Fibroblast of the conjunctiva (primary cell): ENCODE measurements around the gene MS4A18.
"Not testable (repeated sequence)": the region's sequence is repeated elsewhere in the genome, so short reads cannot be mapped to it uniquely, and the experiment has no call there.

Experiments used
- DNase-seq: peaks from one replicate; pipeline ENCODE4 v3.0.0-alpha.2; 2010; ENCODE audit warnings: low read depth

MS4A18 gene

DNA sequence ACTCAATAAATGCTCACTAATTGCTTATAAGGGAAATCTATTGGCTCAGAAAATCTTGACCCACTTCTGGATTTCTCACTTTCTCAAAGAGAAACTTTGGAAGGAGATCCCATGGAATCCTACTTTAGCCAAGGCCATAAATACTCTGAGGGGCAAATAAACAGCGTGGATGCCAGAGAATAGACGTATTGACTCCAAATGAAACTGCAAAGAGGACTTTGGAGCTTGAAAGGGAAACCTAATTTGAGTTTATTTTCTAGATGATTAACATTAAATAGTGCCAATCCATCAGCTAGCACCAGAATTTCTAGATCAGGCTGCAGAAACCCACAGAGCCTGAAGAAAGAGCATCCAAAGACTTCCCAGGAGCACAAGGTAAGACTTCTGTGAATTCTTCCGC lies at the start of gene MS4A18:
Gene MS4A18, plus strand, starts transcription at position 301 of the 400 bp plus-strand sequence.
- DNase-seq, result no peak

DNA sequence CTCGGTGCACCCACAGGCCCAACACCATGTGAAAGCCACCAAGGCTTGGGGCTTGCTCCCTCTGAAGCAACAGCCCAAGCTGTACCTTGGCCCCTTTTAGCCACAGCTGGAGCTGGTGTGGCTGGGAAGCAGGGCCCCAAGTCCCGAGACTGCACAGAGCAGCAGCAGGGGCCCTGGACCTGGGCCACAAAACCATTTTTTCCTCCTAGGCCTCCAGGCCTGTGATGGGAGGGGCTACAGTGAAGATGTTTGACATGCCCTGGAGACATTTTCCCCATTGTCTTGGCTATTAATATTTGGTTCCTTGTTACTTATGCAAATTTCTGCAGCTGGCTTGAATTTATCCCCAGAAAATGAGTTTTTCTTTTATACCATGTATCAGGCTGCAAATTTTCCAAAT lies 46.3 kb upstream of the MS4A18 start:
- DNase-seq, result not testable (repeated sequence)

DNA sequence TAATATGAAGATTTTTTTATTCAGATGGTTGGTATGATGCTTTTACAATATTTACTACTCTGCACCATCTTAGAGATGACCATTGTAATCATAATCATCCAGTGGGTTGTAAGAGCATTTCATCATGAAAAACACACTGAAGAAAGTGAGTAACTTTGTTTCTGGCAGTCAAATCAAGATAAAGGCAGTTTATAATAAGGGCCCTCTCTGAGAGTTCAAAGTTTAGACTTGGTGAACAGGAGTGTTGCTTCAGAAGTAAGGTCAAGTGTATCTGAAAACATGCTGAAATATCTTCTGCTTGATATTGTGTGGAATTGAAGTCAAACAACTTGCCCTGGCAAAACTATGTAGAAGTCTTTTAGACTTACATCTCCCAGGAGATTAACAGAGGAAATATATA lies 44.6 kb upstream of the MS4A18 start:
- no peak for DNase-seq

DNA sequence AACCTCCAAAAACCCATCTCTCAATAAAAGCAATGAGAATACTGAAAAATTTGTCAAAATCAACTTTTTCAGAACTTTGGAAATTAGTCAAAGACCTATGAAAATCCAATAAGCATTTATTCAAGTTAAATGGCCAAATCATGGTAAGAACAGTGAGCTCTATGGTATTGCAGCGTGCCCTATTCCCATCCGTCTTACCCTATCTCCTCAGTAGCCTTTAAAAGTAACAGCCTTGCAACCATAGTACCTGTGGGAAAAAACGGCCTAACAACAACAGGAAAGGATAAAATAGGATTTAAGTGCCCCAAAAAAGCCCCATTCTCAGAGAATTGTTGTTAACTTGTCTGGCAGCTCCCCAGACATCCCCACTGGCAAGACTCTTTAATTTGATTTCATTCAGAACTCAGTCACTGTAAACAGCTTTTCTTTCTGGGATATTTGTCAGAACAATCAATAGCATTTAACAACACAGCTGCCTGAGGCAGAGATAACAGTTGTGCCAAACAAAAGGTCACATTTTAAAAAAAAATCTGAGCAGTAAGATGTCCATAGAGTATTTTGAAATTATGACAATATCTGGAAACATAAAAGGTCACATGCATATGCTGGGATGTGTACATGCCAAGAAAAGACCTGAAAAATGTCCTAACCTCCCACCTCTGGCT lies 43.9 kb upstream of the MS4A18 start:
- DNase-seq, result no peak

DNA sequence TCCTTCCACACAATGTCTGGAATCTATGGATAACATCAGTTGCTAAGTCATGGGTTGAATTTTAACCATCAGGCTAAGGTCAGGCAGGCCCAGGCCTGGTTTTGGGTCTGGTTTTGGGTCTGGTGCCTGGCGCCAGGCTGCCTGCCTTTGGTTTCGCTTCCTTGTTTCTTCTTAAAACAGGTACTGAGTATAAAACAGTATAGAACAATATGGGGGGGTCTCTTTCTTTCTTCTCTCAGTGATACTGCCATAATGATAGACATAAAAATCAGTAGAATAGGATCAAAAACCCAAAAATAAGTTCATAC lies 40.0 kb upstream of the MS4A18 start:
- DNase-seq, result not testable (repeated sequence)

DNA sequence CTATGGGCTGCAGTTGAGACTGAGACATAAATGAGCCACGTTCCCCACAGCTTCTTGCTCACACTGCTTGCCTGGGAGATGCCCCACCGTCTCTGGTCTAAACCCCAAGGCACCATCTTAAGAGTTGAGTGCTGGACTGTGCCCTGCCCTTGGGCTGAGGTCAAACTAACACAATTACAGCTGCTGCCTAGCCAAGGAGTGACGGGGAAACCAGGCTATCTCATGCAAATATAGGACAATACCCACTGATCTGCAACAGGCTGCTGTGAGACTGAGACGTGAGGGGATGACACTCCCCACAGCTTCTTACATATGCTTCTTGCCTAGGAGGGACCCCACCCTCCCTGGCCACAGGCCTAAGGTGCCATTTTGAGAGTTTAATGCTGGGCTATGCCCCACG lies 32.9 kb upstream of the MS4A18 start:
- DNase-seq, result no peak

DNA sequence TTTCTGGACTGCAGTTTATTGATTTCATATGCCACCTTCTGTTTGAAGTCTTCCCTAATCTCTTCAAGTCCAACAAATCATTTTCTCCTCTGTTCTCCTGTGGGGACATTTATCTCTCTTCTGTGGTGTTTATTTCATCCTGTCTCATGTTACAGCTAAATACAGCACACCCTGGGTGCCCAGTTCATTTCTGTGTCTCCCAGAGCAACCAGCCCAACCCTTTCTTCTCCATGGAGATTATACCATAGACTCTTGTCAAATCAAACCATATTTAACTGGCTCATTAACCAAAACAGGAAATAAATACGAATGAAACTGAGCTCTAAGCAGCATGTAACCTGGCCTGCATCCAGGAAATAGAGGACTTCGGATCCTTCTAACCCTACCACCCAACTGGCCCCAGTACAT lies 25.2 kb upstream of the MS4A18 start, which contains the start of gene MS4A8:
Gene MS4A8, plus strand, starts transcription at position 329 of the 408 bp plus-strand sequence. CDS start 1,249 bp downstream, outside the sequence.
- DNase-seq, result no peak

DNA sequence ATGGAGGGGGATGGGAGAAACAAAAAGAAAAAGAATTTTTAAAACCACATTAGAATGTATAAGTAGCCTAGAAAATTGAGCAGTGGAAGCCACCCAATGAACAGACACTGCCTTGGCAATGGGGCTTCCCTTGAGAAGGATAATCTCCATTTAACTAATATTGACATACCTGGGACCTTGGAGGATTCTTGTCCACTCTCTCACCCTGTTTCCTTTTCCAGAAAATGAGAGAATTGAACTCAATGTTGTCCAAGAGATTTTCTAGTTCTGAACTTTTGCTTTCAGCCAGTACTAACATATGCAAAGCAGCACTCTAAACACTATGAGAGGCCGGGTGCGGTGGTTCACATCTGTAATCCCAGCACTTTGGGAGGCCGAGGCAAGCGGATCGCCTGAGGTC lies 24.6 kb upstream of the MS4A18 start:
- DNase-seq, result no peak

DNA sequence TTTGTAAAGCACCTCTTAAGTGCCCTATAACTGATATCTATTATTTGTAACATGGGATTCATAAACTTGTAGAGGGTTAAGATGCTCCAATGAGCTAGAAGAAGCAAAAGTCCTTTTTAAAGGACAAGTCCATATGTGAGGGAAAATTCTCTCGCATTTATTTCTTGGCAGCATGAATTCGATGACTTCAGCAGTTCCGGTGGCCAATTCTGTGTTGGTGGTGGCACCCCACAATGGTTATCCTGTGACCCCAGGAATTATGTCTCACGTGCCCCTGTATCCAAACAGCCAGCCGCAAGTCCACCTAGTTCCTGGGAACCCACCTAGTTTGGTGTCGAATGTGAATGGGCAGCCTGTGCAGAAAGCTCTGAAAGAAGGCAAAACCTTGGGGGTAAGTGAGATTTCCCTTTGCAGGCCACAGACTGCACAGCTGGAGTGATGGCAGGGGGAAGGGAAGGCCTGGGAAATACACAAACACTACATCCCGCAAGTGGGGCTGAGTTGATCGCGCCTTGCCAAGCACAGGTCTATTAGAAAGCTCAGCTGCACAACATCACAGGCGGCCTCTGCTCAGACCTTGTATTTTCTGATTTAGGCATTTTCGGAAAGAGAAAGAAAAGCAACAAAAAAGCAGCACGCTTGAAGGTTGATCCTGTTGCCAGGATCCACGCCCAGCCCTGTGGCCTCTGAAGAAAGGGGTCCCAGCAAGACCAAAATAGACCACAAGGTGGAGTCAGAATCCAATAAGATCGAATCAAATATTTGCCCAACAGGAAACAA lies 23.6 kb upstream of the MS4A18 start:
- no peak for DNase-seq

DNA sequence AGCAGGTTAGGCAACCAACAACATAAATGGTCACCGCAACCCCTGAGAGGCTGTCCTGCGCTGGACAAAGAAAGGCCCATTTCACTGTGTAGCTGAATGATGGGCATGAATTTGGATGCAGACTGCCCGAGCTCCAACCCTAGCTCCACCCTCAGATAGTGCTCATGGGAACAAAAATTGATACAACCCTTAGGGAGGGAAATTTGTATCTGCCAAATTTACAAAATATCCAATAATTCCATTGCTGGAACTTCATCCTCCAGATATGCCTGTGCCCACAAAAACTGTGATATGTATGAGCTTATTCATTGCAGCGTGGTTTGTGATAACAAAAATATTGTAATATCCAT lies 23.1 kb upstream of the MS4A18 start:
- no peak for DNase-seq

DNA sequence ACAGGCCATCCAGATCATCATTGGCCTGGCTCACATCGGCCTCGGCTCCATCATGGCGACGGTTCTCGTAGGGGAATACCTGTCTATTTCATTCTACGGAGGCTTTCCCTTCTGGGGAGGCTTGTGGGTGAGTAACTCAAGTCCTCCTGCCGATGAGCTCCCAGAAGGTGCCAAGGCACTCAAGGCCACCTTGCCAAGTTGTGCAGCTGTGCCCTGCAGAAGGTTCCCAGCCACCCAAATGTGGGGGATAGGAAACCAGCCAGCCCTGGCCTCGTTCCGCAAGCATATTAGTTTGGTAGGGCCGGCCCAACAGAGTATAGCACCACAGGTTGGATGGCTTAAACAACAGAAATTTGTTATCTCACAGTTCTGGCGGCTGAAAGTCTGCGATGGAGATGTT lies 21.1 kb upstream of the MS4A18 start:
- DNase-seq, result no peak

DNA sequence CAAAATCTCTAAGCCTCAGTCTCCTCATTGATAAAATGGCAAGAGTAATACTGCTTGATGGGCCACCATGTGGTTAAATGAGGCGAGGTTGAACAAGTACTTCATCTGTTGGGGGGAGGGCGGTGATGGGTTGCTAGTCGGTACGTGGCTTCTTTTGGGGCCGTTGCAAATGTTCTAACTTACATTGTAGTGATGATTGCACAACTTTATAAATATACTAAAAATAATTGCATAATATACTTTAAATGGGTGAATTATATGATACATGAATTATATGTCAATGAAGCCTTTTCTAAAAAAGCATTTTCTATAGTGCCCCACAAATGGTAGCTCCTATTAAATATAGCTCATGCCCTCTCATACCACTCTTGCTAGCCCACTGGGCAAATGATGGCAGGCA lies 18.6 kb upstream of the MS4A18 start:
- DNase-seq, result no peak

DNA sequence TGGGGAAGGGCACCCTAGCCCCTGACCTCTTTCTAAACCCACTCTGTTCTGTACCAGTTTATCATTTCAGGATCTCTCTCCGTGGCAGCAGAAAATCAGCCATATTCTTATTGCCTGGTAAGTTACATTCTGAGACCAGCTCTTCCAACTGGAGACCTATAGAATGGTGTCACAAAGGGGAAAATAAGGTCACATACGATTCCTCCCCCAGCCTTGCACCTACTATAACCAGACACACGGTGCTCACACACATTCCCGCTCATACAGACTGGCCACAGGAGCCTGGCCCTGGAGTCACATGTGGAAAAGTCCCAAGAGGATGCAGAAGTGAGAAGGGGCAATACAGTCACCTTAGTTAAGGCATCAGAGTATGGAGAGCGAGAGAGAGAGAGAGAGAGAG lies 17.6 kb upstream of the MS4A18 start:
- no peak for DNase-seq

DNA sequence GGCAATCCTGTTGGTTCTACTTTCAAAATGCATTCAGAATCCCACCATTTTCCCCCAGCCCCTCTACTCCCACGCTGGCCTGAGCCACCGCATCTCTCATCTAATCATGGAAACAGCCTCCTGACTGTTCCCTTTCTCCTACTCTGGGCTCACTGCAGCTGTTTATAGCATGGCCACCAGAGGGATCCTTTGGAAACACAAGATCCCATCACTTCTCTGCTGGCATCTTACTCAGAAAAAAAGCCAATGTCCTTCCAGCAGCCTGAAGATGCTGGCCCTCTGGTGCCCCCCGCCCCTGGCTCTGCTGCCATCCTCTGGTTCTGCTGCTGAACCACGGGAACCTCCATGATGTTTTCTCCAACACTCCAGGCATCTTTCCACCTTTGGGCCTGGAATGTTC lies 14.0 kb upstream of the MS4A18 start:
- DNase-seq, result no peak

DNA sequence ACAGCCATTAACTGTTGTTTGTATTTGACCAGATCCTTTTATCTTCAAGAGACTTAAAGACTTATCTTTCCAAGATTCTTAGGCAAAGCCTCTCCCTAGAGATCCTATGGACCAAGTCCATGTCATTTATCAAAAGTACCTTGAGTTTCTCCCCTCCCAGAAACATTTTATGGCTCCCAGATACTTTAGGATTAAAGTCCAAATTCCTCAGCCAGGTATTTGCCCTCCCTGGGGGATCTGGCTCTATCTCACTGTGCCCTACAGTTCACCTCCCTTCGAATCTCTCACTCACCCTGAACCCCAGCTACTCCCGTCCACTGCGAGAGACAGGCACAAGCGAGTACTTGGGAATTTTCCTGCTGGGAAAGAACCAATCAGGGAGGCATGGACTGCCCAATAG lies 13.2 kb upstream of the MS4A18 start:
- no peak for DNase-seq

DNA sequence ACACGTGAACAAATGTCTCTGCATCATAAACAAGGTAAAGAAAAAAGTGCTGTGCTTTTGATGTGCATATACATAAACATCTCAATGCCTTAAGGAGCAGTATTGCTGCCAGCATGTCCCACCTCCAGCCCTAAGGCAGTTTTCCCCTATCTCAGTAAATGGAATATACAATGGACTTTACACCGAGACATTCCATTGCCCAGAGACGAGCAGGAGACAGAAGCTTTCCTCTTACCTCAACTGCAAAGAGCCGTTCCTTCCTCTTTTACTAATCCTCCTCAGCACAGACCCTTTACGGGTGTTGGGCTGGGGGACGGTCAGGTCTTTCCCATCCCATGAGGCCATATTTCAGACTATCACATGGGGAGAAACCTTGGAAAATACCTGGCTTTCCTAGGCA lies 11.1 kb upstream of the MS4A18 start:
- DNase-seq, result not testable (repeated sequence)

DNA sequence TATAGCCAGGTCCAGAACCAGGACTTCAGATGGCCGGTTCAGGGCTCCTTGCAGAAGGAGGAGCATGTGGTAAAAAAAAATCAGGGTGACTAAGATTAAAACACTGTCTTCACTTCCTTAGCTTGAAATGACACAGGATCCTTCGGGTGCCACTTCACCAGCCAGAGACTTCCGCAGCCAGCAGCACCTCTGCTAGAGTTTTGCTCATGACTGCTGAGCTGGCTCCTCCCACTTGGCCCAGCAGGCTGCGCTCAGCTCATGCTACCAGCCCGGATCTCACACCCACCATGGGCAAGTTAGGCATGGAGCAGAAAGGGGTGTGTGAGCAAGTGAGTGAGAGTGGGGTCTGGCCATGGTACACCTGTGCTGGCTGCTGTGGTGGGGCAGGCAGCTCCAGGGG lies 6.6 kb upstream of the MS4A18 start:
- no peak for DNase-seq

DNA sequence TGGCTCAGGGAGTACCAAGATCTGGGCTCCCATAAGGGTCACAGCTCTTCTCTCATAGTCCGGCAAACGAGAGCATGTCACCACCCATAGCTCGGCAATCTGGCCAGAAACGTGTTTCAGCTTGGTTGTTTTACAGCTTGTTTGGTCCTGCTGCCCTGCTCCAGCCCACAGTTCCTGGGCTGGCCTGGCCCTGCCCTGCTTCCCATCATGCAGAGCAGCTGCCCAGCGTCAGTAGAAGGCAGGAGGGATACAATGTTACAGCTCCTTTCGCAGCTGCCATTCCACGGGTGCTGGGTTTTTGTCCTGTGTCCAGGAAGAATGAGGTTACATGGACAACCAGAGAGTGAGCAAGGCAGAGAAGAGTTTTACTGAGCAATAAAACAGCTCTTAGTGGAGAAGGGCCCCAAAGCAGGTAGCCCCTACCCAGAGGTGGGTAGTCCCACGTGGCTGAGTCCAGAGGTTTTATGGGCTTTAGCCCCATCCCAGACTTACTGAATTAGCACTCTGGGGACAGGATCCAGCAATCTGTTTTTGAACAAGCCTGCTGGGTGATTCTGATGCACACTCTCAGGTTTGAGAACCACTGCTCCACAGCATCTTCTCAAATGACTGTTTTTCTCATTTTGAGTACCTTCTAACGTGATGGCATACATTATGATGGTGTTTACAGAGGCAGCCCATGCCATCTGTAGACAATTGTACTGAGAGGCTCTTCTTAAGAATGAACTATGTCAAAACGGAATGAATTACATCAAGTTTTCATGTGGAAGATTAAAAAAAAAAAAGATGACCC lies 5.8 kb upstream of the MS4A18 start:
- DNase-seq, result no peak

DNA sequence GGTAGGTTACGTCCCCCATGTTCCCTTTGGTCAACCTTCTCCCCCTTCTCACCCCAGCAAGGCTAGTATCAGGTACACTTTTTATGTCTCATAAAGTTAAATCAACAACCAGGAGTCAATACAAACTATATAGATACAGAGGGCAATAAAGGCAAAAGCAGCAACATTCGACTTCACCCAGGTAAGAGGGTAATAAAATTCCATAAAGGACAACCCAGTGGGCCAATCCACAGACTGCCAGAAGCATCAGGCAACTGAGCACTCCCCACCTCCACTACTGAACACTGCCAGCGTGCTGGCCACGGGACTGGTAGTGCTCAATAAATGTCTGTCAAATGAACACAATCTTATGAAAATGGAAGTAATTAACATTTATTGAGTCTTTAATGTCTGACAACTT lies 5.1 kb upstream of the MS4A18 start:
- DNase-seq, result no peak

DNA sequence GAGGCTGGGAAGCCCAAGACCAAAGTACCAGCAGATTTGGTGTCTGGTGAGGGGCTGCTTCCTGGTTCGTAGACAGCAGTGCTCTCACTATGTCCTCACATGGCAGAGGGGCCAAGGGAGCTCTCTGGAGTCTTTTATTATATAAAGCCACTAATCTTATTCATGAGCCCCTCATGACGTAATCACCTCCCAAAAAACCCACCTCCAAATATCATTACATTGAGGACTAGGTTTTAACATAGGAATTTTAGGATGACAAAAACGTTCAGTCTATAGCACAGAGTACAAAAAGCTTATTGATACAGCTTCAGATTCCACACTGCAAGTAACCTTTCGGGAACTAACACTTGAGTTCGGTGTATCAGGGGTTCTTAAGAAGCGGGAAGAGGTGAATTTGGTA lies 4.1 kb upstream of the MS4A18 start:
- DNase-seq, result no peak

DNA sequence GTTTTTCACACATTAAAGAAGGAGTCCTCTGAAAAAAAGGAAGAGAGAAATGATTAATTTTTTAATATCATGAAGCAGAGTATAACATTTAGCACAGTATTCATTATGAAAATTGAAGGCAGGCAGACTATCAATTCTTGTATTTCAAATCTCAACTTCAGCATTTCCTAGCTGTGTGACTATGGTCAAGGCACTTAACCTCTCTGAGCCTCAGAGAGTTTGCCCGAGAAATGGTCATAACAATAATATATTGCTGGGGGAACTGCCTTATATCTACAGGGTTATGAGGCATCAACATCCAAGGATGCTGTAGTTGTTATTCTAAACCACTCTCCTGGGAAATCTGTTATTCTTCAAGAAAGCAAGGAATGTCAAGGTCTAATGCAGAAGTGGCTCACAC lies 1.1 kb downstream of the MS4A18 start:
- DNase-seq, result no peak

DNA sequence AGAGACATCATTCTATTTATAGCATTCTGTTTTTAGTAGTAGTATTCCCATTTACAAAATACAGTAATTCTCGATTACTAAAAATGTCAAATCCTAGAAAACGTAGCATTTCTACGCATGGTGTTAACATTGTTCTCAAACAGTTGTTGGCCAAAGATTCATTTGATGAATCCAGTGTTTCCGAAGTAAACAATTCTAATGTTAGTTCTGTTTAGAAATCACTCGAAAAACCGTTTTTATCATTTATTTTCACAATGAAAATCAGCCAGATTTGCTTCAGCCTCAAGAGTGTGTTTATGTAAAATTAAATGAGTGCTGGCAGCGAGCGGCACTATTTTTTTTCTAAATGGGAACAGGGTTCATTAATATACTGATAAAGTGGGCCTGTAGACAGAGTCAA lies 7.1 kb downstream of the MS4A18 start:
- DNase-seq, result no peak

DNA sequence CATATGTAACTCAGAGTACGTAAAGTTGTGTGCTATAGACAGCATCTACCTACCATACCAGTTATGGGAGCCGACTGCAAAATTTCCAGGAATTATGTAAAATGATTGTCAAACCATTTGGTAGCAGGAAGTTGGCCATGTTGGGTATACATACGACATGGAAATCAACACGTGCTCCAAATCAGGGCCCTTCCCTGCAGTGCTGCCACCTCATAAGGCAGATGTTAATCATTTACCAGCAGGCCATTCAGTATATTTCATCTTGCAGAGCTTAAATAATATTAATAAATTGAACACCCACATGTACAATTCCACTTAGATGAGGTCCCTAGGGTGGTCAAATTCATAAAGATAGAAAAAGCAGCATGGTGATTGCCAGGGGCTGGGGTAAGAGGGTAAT lies 9.8 kb downstream of the MS4A18 start:
- DNase-seq, result no peak
